Activated naive CD8-positive, alpha-beta T cell treated with anti-CD3 and anti-CD28 coated beads for 36 hours (primary cell): ENCODE data around the gene TRIM59. TPM values are rescaled to one million over a fixed set of nuclear protein-coding genes. Genes with fewer than 3 reads are reported as not detected.

Experiments
- DNase-seq: peaks from one replicate; pipeline ENCODE4 v3.0.0; 2021
- H3K27ac Mint-ChIP-seq: one replicate; pipeline ENCODE4 v1.8.0; 2022; ENCODE audit warnings: mild to moderate bottlenecking, moderate library complexity, mixed read lengths
- H3K27me3 Mint-ChIP-seq: one replicate; pipeline ENCODE4 v1.8.0; 2022; ENCODE audit warnings: mild to moderate bottlenecking, mixed read lengths
- H3K36me3 Mint-ChIP-seq: one replicate; pipeline ENCODE4 v1.8.0; 2021; ENCODE audit warnings: mild to moderate bottlenecking, mixed read lengths
- H3K4me1 Mint-ChIP-seq: one replicate; pipeline ENCODE4 v1.8.0; 2021; ENCODE audit warnings: mixed read lengths
- H3K4me3 Mint-ChIP-seq: one replicate; pipeline ENCODE4 v1.8.0; 2022; ENCODE audit warnings: mild to moderate bottlenecking, moderate library complexity, mixed read lengths
- H3K9me3 Mint-ChIP-seq: one replicate; pipeline ENCODE4 v1.8.0; 2022; ENCODE audit warnings: mixed read lengths
- total RNA-seq, 2 experiments: library from RNA; stranded (reverse); gene quantifications; one replicate each; pipeline ENCODE4 v1.2.3, GENCODE V29; 2021

The TRIM59 gene
- total RNA-seq, 2 experiments from 2014 or later: 43.3 to 44.0 TPM

DNA sequence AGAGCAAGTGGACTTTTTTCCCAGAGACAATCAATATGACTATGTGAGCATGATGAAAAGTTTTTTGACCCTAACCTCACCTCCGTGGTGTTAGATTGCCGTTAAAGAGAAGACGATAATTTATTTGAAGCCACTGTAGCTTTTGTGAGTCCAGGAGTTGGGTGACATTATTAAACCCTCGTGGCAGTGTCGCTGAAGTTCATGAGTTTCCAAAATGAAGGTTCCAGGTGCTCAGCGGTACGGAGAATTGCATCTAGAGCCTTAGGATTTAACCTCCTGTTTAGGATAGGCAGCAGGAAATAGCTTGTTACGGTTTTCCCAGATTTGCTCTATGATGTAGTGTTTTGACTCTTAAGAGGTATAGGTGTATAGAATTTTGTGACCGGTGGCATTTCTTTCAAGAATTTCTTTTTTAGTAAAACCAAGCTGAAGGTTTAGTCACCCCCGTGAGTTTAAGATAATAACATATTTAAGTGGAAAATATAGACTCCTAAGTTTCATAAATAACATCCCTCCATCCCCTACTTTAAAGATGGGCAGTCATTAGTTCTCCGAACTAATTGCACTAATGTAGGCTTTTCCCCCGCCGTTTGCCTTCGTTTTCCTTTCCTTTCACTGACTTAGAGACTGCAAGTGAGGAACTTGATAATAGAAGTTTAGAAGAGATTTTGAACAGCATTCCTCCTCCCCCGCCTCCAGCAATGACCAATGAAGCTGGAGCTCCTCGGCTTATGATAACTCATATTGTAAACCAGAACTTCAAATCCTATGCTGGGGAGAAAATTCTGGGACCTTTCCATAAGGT lies 48.1 kb downstream of the TRIM59 start:
- H3K4me1 Mint-ChIP-seq: peaks cover 37% of the 10 kb centered on the region
- no peaks in the 10 kb centered on the region for H3K9me3 Mint-ChIP-seq
- DNase-seq: no peak
- H3K36me3 Mint-ChIP-seq: peaks cover 43% of the 10 kb centered on the region
- peak overlapping the region; percentile 71 for H3K27ac Mint-ChIP-seq
- H3K27me3 Mint-ChIP-seq: peaks cover 28% of the 10 kb centered on the region
- H3K4me3 Mint-ChIP-seq: peak overlapping the region; percentile 98

DNA sequence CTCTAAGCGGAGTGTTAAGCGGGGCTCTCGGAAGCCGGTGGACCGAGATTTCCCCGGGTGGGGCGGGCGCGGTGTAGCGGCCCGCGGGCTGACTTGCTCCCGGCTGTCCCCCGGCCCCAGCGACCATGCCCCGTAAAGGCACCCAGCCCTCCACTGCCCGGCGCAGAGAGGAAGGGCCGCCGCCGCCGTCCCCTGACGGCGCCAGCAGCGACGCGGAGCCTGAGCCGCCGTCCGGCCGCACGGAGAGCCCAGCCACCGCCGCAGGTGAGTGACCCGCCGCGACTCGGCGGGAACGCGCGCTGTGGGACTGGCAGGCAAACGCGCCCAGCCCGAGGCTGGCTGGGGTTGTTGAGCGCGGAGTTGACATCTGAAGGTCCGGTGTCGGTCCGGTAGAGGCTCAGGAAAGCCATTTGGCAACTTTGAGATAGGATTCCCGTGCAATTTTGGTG lies 48.9 kb downstream of the TRIM59 start:
- peaks cover 38% of the 10 kb centered on the region for H3K36me3 Mint-ChIP-seq
- peak; percentile 22 for DNase-seq
- peak overlapping the region; percentile 100 for H3K27ac Mint-ChIP-seq
- peaks cover 37% of the 10 kb centered on the region for H3K4me1 Mint-ChIP-seq
- peaks cover 28% of the 10 kb centered on the region for H3K27me3 Mint-ChIP-seq
- no peaks in the 10 kb centered on the region for H3K9me3 Mint-ChIP-seq
- peak overlapping the region; percentile 98 for H3K4me3 Mint-ChIP-seq

DNA sequence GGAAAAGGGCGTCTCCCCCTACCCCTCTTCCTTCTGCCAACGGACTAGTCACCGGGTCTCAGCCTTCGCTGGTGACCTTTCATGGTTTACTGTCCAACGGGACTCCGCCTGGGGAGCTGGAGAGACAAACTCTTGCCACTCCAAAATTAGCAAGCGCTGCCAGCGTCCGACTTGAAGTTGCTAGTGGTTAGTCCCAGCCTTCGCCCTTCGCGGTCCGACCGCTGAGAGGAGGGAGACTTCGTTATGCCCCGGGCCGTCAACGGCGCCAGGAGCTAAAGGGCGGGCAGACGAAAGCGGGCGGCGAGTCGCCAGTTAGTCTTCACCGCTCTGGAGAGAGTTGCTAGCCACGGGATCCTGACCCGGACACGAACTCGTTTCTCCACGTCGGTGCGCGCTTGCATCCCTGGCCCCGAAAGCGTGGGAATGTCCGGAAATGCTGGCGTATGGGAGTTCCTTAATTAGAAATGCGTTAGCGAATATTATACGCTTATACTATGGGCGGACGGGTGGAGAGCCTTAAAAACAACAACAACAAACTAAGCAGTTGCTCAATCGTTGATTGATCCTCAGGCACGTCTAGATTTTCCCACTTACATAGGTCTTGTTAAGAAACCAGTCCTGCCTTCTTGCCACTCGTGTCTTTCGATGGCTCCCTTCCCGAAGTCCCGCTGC lies 49.4 kb downstream of the TRIM59 start:
- Mint-ChIP-seq H3K27ac (peak overlapping the region; percentile 100), H3K4me3 (peak overlapping the region; percentile 98), H3K27me3 (peaks cover 28% of the 10 kb centered on the region), H3K9me3 (no peaks in the 10 kb centered on the region), H3K4me1 (peaks cover 40% of the 10 kb centered on the region), H3K36me3 (peaks cover 38% of the 10 kb centered on the region)
- DNase-seq: peak; percentile 47

DNA sequence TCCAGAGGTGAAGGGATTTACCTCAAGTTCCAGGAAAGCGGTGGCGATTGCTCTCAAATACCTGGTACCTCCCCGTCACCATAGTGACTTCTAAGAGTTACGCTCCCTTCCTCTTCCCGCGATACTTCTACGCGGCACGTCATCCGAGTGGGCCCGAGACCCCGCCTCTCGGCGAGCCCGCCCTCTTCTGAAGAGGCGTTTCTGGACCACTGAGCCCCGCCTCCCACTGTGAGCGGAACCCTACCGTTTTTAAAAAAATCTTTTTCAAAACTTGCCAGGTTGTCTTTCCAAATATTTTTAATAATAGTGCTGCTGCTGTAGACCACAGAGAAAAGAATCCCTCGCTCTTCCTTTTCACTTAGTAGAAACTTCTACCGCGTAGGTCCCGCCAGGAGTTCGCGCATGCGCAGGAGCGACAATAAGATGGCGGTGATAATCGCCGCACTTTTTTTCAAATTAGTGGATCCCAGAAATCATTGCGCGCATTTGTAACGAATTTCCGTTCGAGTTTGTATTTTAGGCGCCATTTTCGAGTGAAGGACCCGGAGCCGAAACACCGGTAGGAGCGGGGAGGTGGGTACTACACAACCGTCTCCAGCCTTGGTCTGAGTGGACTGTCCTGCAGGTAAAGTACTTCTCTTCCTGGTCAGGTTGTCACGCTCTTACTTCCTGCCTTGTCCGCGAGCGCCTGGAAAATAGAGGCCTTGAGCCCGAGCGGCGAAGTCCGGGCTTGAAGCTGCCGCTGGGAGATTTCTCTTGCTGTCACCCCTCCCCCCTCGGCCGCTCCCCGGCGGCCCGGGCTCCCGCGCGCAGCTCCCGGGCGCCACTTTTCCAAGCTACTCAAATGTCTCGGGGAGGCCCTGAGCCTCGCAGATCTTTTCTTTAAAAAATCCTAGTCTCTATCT lies 50.2 kb downstream of the TRIM59 start, which contains the start of the genes IFT80 and SMC4:
Gene IFT80 (minus strand): TSS at position 101 of the 905 bp plus-strand sequence. CDS start 14,625 bp downstream, outside the sequence.
Gene SMC4 (plus strand): TSS at position 526 of the 905 bp plus-strand sequence. CDS start 1,177 bp downstream, outside the sequence.
- peak; percentile 93 for DNase-seq
- Mint-ChIP-seq H3K4me3 (peak within 1 kb of the TSS; percentile 98), H3K27me3 (peaks cover 28% of the 10 kb centered on the region), H3K9me3 (no peaks in the 10 kb centered on the region), H3K36me3 (peaks cover 34% of the 10 kb centered on the region), H3K4me1 (peaks cover 42% of the 10 kb centered on the region), H3K27ac (peak within 1 kb of the TSS; percentile 100)

DNA sequence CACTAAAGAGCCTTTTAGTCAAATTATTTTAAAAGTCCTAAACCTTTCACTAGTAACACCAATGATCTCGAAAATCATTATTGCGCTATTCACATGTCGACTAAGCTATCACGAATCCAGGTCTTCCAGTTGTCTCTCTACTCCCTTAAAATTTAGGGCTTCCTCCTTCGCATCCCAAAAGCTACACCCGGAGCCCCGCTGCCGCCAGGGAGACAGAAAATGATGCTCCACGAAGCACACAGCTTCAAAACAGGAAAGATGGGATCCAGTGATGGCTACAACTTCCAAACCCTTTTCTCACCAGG lies 50.8 kb downstream of the TRIM59 start:
- DNase-seq: no peak
- H3K27ac Mint-ChIP-seq: peak overlapping the region; percentile 100
- H3K27me3 Mint-ChIP-seq: peaks cover 28% of the 10 kb centered on the region
- no peaks in the 10 kb centered on the region for H3K9me3 Mint-ChIP-seq
- H3K4me3 Mint-ChIP-seq: peak overlapping the region; percentile 98
- H3K36me3 Mint-ChIP-seq: peaks cover 29% of the 10 kb centered on the region
- H3K4me1 Mint-ChIP-seq: peaks cover 37% of the 10 kb centered on the region

DNA sequence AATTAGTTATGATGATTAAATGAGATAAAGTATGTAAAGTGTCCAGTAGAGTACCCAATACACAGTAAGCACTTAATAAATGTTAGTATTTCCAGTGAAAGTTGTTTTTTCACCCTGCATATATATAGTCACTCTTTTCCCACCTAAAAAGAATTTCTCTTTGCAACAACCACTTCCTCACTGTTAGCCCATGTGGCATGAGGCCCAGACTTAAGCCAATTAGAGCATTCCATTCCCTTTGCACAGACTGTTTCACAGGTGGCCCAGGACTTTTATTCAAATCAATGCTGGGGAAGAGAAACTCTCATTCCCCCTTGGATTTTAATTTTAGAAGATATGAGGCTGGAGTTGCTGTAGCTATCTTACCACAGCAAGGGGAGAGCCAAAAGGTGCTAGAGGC lies 54.3 kb downstream of the TRIM59 start:
- peaks cover 23% of the 10 kb centered on the region for H3K4me1 Mint-ChIP-seq
- no peak overlapping the region for H3K27ac Mint-ChIP-seq
- H3K4me3 Mint-ChIP-seq: no peak overlapping the region
- no peak for DNase-seq
- peaks cover 4% of the 10 kb centered on the region for H3K36me3 Mint-ChIP-seq
- peaks cover 8% of the 10 kb centered on the region for H3K27me3 Mint-ChIP-seq
- H3K9me3 Mint-ChIP-seq: no peaks in the 10 kb centered on the region

DNA sequence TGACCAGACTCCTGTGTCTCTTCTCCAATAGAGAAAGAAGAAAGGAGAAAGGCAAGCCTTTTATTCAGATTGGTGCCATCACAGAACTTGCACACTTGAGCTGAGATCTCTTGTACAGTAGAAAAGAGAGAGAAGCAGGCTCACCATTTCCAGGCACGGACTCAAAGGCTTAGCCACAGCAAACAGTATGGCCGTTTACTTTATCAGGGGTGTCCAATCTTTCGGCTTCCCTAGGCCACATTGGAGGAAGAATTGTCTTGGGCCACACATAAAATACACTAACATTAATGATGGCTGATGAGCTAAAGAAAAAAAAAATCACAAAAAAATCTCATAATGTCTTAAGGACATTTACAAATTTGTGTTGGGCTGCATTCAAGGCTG lies 55.6 kb downstream of the TRIM59 start:
- peaks cover 18% of the 10 kb centered on the region for H3K4me1 Mint-ChIP-seq
- no peaks in the 10 kb centered on the region for H3K27me3 Mint-ChIP-seq
- H3K27ac Mint-ChIP-seq: no peak overlapping the region
- H3K9me3 Mint-ChIP-seq: no peaks in the 10 kb centered on the region
- no peak for DNase-seq
- peaks cover 2% of the 10 kb centered on the region for H3K36me3 Mint-ChIP-seq
- no peak overlapping the region for H3K4me3 Mint-ChIP-seq

DNA sequence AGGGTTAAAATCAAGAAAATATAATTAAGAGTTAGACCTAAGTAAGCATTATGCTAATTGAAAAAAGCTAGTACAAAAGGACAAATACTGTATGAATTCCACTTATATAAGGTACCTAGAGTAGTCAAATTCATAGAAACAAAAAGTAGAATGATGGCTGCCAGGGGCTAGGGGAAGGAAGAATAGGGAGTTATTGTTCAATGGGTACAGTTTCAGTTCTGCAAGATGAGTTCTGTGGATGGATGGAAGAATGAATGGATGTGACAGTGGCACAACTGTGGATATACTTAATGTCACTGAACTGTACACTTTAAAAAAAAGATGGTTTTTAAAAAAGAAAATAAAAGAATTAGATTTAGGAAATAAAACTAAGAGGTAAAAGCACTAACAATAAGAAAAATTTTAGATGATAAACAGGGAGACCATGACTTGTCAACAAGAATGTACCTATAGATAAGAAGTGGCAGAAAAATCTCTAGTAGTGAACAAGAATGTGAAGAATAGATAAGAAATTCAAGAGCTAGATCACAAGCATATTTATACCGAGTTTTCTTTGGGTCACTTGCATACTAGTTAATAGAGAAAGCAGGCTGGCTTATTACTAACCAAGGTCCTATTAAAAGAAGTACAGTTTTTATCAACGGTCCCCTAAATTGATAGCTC lies 56.1 kb downstream of the TRIM59 start:
- Mint-ChIP-seq H3K27ac (no peak overlapping the region), H3K4me1 (peaks cover 17% of the 10 kb centered on the region), H3K4me3 (no peak overlapping the region), H3K27me3 (no peaks in the 10 kb centered on the region), H3K36me3 (peaks cover 2% of the 10 kb centered on the region), H3K9me3 (no peaks in the 10 kb centered on the region)
- DNase-seq: no peak

DNA sequence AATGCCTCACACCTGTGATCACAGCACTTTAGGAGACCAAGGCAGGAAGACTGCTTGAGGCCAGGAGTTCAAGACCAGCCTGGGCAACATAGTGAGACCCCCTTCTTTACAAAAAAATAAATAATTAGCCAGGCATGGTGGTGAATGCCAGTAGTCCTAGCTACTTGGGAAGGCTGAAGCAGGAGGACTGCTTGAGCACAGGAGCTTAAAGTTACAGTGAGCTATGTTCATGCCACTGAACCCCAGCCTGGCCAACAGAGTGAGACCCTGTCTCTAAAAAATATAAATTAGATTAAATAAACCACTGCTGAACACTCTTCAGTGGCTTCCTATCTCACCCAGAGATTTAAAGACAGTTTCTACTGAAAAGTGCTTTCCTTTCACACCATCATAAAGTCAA lies 56.8 kb downstream of the TRIM59 start:
- Mint-ChIP-seq H3K9me3 (no peaks in the 10 kb centered on the region), H3K4me1 (peaks cover 12% of the 10 kb centered on the region)

DNA sequence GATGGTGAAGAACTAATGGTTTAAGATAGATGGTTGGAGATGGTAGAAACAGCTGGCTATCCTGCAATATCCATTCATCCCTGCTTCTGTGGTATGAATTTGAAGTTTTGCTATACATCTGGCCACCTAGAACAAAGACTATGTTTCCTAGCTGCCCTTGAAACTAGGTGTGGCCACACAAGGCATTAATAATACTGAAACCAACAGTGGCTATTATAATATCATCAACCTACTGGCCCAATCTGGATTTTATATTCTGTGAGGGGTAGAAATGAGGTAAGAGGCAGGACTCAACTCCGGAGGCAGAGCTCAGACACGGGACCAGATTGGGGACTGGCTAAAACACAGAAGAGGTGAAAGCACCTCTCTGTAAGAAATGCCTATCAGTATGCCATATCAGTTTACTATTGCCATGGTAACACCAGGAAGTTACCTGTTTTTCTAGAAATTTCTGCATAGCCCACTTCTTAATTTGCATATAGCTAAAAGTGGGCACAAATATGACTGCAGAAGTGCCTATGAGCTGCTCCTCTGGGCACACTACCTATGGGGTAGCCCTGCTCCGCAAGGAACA lies 58.9 kb downstream of the TRIM59 start:
- Mint-ChIP-seq H3K36me3 (peaks cover 5% of the 10 kb centered on the region), H3K27me3 (no peaks in the 10 kb centered on the region), H3K4me1 (peaks cover 8% of the 10 kb centered on the region), H3K4me3 (no peak overlapping the region), H3K9me3 (no peaks in the 10 kb centered on the region), H3K27ac (no peak overlapping the region)
- no peak for DNase-seq

More for the DNA sequence above, 56.8 kb downstream of the TRIM59 start:
- no peak for DNase-seq
- H3K27ac Mint-ChIP-seq: no peak overlapping the region
- peaks cover 4% of the 10 kb centered on the region for H3K36me3 Mint-ChIP-seq
- H3K27me3 Mint-ChIP-seq: no peaks in the 10 kb centered on the region
- no peak overlapping the region for H3K4me3 Mint-ChIP-seq

Other genes with a start within 250 kb of the TRIM59 start
- gene C3orf80, start 224.4 kb downstream of the TRIM59 start, total RNA-seq: not detected
- gene IFT80, start 50.6 kb downstream of the TRIM59 start, total RNA-seq: 10 to 100 TPM; 11.2 to 12.2 TPM
- gene SMC4, start 50.1 kb downstream of the TRIM59 start, total RNA-seq: 100 to 1,000 TPM; 153 to 164 TPM
- 10 to 100 TPM; 64.8 to 67.8 TPM for gene KPNA4, start 115.8 kb upstream of the TRIM59 start, total RNA-seq
- gene ARL14, start 227.4 kb upstream of the TRIM59 start, total RNA-seq: not detected